MM.1S (cell line): Measurements from ENCODE around the gene SLC1A1.

Experiments
- CTCF ChIP-seq: fragments of 300-600 bp; sonication (generic); IDR thresholded peaks from 2 replicates; pipeline ENCODE4 v1.5.1; 2016; ENCODE audit warnings: antibody characterized with exemption, low read length, mixed read lengths
- EZH2 ChIP-seq: fragments of 300-600 bp; sonication (generic); optimal IDR thresholded peaks from 2 replicates; pipeline ENCODE3; 2017; ENCODE audit warnings: low read depth, mild to moderate bottlenecking, antibody characterized with exemption, low read length, mixed read lengths

GRCh38 chr9:4506490-4506889 is 16.2 kb downstream of the SLC1A1 start:
- no peak for TF ChIP-seq EZH2
- no peak for TF ChIP-seq CTCF
